Liver (tissue), 3 donors: ENCODE results near the gene TNS3.

Source experiments
- FOXA1 ChIP-seq: IDR thresholded peaks from 2 replicates; pipeline ENCODE4 v1.6.1; 2016; ENCODE audit warnings: antibody characterized with exemption
- GABPA ChIP-seq, 2 donors: IDR thresholded peaks in 1 of 2; conservative IDR thresholded peaks in 1 of 2; 2 replicates each; pipeline ENCODE4 v1.6.1; 2016; ENCODE audit warnings: antibody characterized with exemption in 2 of 2, mild to moderate bottlenecking in 1 of 2, moderate library complexity in 1 of 2
- HNF4A ChIP-seq, 2 donors: conservative IDR thresholded peaks; 2 replicates each; pipeline ENCODE4 v1.6.1; 2016; ENCODE audit warnings: antibody characterized with exemption in 2 of 2, mild to moderate bottlenecking in 2 of 2
- HNF4G ChIP-seq: IDR thresholded peaks from 2 replicates; pipeline ENCODE4 v1.6.1; 2016; ENCODE audit warnings: antibody characterized with exemption
- JUND ChIP-seq, 2 donors: IDR thresholded peaks; 2 replicates each; pipeline ENCODE4 v1.6.1; 2016; ENCODE audit warnings: antibody characterized with exemption in 2 of 2
- MAX ChIP-seq: IDR thresholded peaks from 2 replicates; pipeline ENCODE4 v1.6.1; 2016; ENCODE audit warnings: antibody characterized with exemption
- RAD21 ChIP-seq, 2 donors: IDR thresholded peaks; 2 replicates each; pipeline ENCODE4 v1.6.1; 2016; ENCODE audit warnings: antibody characterized with exemption in 2 of 2, mild to moderate bottlenecking in 2 of 2
- REST ChIP-seq: IDR thresholded peaks from 2 replicates; pipeline ENCODE4 v1.6.1; 2016; ENCODE audit warnings: antibody characterized with exemption, mild to moderate bottlenecking
- RXRA ChIP-seq, 2 donors: IDR thresholded peaks; 2 replicates each; pipeline ENCODE4 v1.6.1; 2017 to 2018; ENCODE audit warnings: antibody characterized with exemption in 2 of 2, mild to moderate bottlenecking in 1 of 2
- SP1 ChIP-seq: IDR thresholded peaks from 2 replicates; pipeline ENCODE4 v1.6.1; 2018; ENCODE audit warnings: antibody characterized with exemption, mild to moderate bottlenecking
- TAF1 ChIP-seq: conservative IDR thresholded peaks from 2 replicates; pipeline ENCODE4 v1.6.1; 2016; ENCODE audit warnings: antibody characterized with exemption, mild to moderate bottlenecking
- YY1 ChIP-seq: IDR thresholded peaks from 2 replicates; pipeline ENCODE4 v1.6.1; 2016; ENCODE audit warnings: antibody characterized with exemption, mild to moderate bottlenecking
- TF ChIP-seq, protein P1 (sequence below): fragments of 150-350 bp; IDR thresholded peaks from 2 replicates; pipeline ENCODE4 v1.5.1; 2017; ENCODE audit warnings: improper control_type of control experiment, low read depth, low read length; ENCODE audit not compliant: missing input control
- donor health status: healthy.
- donor health status: healthy.

- TF ChIP-seq MAX: no peak
- TF ChIP-seq, protein P1, sequence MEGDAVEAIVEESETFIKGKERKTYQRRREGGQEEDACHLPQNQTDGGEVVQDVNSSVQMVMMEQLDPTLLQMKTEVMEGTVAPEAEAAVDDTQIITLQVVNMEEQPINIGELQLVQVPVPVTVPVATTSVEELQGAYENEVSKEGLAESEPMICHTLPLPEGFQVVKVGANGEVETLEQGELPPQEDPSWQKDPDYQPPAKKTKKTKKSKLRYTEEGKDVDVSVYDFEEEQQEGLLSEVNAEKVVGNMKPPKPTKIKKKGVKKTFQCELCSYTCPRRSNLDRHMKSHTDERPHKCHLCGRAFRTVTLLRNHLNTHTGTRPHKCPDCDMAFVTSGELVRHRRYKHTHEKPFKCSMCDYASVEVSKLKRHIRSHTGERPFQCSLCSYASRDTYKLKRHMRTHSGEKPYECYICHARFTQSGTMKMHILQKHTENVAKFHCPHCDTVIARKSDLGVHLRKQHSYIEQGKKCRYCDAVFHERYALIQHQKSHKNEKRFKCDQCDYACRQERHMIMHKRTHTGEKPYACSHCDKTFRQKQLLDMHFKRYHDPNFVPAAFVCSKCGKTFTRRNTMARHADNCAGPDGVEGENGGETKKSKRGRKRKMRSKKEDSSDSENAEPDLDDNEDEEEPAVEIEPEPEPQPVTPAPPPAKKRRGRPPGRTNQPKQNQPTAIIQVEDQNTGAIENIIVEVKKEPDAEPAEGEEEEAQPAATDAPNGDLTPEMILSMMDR: no peak
- TF ChIP-seq TAF1: no peak
- TF ChIP-seq GABPA (IDR thresholded peaks at IDR 0.05 in 1 of 2, conservative IDR thresholded peaks at IDR 0.05 in 1 of 2): no peak
- TF ChIP-seq SP1: no peak
- no peak for TF ChIP-seq JUND (IDR thresholded peaks at IDR 0.05)
- no peak for TF ChIP-seq RXRA (IDR thresholded peaks at IDR 0.05)
- TF ChIP-seq REST: no peak
- TF ChIP-seq HNF4A (conservative IDR thresholded peaks at IDR 0.05): no peak
- no peak for TF ChIP-seq HNF4G
- no peak for TF ChIP-seq YY1
- no peak for TF ChIP-seq FOXA1
- TF ChIP-seq RAD21 (IDR thresholded peaks at IDR 0.05): no peak
These were observed 215.7 kb downstream of the TNS3 start for GRCh38 chr7:47366211-47366610.
